Measurements from ENCODE around the gene IRF2.

The IRF2 gene

GRCh38 chr4:184432127-184432922 lies 42.0 kb downstream of the IRF2 start:
- DNase-seq (ENCODE audit: low read depth), result no peak

GRCh38 chr4:184430163-184430562 lies 44.2 kb downstream of the IRF2 start:
- DNase-seq (ENCODE audit: low read depth), result no peak

GRCh38 chr4:184428787-184429186 lies 45.6 kb downstream of the IRF2 start:
- no peak for DNase-seq (ENCODE audit: low read depth)

- no peak for DNase-seq (ENCODE audit: low read depth)
Measured at GRCh38 chr4:184427687-184428086, 46.7 kb downstream of the IRF2 start.

GRCh38 chr4:184427093-184427492 lies 47.3 kb downstream of the IRF2 start:
- DNase-seq (ENCODE audit: low read depth), result no peak

- DNase-seq (ENCODE audit: low read depth), result no peak
Measured at GRCh38 chr4:184424993-184425758, 49.2 kb downstream of the IRF2 start.

- DNase-seq (ENCODE audit: low read depth), result no peak
Measured at GRCh38 chr4:184424279-184424678, 50.1 kb downstream of the IRF2 start.

GRCh38 chr4:184423003-184423686 lies 51.2 kb downstream of the IRF2 start:
- DNase-seq (ENCODE audit: low read depth), result no peak

- DNase-seq (ENCODE audit: low read depth), result no peak
Measured at GRCh38 chr4:184422378-184422777, 52.0 kb downstream of the IRF2 start.

GRCh38 chr4:184421533-184422155 lies 52.7 kb downstream of the IRF2 start:
- no peak for DNase-seq (ENCODE audit: low read depth)

GRCh38 chr4:184420881-184421416 lies 53.4 kb downstream of the IRF2 start:
- DNase-seq (ENCODE audit: low read depth), result no peak

- DNase-seq (ENCODE audit: low read depth), result no peak
Measured at GRCh38 chr4:184420402-184420801, 53.9 kb downstream of the IRF2 start.

- DNase-seq (ENCODE audit: low read depth), result no peak
Measured at GRCh38 chr4:184419976-184420375, 54.4 kb downstream of the IRF2 start.

- DNase-seq (ENCODE audit: low read depth), result peak; percentile 88
Measured at GRCh38 chr4:184417802-184418511, 56.4 kb downstream of the IRF2 start.

- DNase-seq (ENCODE audit: low read depth), result peak; percentile 28
Measured at GRCh38 chr4:184416913-184417734, 57.2 kb downstream of the IRF2 start.

- no peak for DNase-seq (ENCODE audit: low read depth)
Measured at GRCh38 chr4:184415071-184415470, 59.3 kb downstream of the IRF2 start.

GRCh38 chr4:184413261-184414046 lies 60.9 kb downstream of the IRF2 start:
- no peak for DNase-seq (ENCODE audit: low read depth)

GRCh38 chr4:184410748-184411147 lies 63.6 kb downstream of the IRF2 start:
- DNase-seq (ENCODE audit: low read depth), result no peak

GRCh38 chr4:184409911-184410692 lies 64.2 kb downstream of the IRF2 start:
- DNase-seq (ENCODE audit: low read depth), result no peak

Data from iris pigment epithelial cell (primary cell).